ENCODE data around the gene INHBE. TPM values are rescaled to one million over a fixed set of nuclear protein-coding genes. Genes with fewer than 3 reads are reported as not detected.
"Not testable (repeated sequence)": the region's sequence is repeated elsewhere in the genome, so short reads cannot be mapped to it uniquely, and the experiment has no call there.

INHBE gene
- polyA plus RNA-seq, 10 donors = 0.83 to 4.6 (median 2.3) TPM

GRCh38 chr12:57438400-57438799, 16.7 kb upstream of the INHBE start:
- no peak for DNase-seq

DNA sequence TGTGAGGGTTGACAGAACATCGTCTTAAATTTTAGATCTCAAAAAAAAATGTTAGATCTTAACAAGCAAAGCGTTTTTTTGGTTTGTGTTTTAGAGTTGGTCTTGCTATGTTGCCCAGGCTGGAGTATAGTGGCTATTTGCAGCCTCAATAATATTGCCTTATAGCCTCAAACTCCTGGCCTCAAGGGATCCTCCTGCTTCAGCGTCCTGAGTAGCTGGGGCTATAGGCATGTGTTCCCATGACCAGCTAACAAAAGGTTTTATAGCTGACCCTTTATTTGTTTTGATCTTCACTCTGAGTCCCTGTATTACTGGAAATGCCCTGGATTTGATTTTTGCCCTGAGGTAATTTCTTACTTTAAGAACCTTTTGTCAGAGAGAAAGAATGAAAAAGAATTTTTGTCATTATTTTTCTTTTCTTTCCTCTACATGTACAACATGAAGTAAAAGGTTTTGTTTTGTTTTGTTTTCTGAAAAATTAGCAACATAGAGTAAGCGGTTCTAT, 15.3 kb upstream of the INHBE start:
- DNase-seq = no peak

DNA sequence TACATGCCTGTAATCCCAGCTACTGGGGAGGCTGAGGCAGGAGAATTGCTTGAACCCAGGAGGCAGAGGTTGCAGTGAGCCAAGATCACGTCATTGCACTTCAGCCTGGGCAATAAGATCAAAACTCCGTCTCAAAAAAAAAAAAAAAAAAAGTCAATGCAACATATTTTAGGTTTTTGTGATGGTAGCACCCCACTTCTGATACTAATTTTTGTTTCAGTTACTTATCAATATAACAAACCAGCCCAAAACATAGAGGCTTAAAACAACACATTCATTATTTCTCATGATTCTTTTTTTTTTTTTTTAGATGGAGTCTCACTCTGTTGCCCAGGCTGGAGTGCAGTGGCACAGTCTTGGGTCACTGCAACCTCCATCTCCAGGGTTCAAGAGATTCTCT, 13.7 kb upstream of the INHBE start:
- DNase-seq = not testable (repeated sequence)

- DNase-seq = no peak
These were observed 13.2 kb upstream of the INHBE start for GRCh38 chr12:57441846-57442427.

- not testable (repeated sequence) for DNase-seq
These were observed 10.8 kb upstream of the INHBE start for GRCh38 chr12:57444337-57444736.

- DNase-seq = no peak
These were observed 10.4 kb upstream of the INHBE start for GRCh38 chr12:57444744-57445143.

DNA sequence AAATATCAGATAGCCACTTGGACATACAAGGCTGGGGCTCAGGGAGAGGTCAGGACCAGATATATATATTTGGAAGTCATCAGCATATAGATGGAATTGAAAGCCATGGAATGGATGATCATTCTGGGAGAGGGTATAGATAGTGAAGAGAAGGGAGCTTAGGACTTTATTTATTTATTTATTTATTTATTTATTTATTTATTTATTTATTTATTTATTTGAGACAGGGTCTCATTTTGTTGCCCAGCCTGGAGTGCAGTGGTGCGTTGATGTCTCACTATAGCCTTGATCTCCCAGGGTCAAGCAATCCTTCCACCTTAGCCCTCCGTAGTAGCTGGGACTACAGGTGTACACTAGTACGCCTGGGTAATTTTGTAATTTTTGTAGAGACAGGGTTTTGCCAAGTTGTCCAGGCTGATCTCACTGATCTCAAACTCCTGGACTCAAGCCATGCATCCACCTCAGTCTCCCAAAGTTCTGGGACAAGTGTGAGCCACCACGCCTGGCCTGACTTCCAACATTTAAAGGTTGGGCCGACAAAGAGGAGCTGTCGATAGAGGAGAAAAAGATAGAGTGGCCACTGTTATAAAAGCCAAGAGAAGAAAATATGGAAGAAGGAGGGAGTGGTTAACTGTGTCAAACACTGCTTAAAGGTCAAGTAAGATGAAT, 8.7 kb upstream of the INHBE start:
- DNase-seq = no peak

- DNase-seq = no peak
These were observed 6.4 kb upstream of the INHBE start for GRCh38 chr12:57448669-57449068.

DNA sequence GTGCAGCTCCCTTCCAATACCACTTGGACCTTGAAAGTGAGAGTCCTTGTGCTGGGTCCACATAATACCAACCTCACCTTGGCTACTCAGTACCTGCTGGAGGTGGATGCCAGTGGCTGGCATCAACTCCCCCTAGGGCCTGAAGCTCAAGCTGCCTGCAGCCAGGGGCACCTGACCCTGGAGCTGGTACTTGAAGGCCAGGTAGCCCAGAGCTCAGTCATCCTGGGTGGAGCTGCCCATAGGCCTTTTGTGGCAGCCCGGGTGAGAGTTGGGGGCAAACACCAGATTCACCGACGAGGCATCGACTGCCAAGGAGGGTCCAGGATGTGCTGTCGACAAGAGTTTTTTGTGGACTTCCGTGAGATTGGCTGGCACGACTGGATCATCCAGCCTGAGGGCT, 5.7 kb upstream of the INHBE start:
- no peak for DNase-seq

- no peak for DNase-seq
These were observed 5.0 kb upstream of the INHBE start for GRCh38 chr12:57450057-57450456.

GRCh38 chr12:57451233-57451778, 3.8 kb upstream of the INHBE start:
- DNase-seq = no peak

DNA sequence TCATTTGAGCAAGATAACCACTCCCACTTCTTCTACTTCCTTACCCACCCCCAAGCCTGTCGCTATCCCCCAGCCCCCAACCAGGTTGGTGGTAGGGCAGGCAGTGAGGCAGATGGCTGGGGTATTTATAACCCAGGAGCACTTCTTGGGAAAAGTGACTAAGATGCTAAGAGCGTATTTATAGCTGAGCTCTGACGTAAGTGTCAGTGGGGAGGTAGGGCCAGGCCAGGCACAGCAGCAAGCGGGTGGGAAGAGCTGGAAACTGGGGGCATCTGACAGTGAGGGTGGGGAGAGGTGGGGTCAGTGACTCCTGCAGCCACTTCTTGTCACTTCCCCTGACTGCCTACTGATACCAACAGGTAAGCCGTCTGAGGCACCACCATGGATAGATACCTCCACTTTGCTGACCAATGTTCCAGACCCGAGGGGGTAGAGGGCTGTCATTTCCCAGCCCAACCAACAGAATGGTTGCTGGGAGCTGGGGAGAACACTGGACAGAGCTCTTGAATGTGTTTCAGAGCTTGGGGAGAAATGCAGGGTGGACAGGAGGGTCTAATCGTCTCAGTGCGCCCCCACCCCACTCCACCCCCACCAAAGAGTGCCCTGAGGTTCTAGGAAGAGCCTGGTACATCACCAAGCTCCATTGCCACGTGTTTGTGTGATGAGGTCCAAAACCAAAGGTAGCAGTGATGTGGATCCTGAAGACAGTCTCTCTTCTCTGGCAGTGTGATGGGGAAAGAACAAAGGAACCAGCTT, 2.7 kb upstream of the INHBE start:
- DNase-seq = peak; percentile 59 to 92 (median 69)

DNA sequence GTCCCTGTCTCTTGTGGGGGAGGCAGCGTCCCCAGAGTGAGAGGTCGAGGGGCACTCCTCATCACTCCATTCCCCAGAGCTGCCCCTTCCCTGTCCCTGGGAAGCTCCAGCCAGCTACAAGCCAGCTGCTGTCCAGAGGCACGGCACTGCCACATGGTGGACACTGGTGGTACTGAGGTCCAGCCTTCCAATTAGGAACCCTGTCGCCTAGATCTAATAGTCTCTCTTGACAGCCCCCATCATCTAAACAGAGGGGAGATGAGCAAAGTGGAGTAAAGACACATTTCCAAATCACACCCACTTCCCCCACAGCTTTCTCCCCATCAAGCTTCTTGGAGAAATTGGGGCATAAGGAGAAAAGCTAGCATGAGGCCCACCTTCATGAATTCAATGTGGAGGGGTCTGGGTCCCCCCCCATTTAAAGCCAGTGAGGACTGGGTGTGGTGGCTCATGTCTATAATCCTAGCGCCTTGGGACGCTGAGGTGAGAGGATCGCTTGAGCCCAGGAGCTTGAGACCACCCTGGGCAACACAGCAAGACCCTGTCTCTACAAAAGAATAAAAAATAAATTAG, 2.1 kb upstream of the INHBE start:
- peak; percentile 73 to 84 (median 77) for DNase-seq

- no peak for DNase-seq
These were observed 918 bp upstream of the INHBE start for GRCh38 chr12:57454213-57454565.

DNA sequence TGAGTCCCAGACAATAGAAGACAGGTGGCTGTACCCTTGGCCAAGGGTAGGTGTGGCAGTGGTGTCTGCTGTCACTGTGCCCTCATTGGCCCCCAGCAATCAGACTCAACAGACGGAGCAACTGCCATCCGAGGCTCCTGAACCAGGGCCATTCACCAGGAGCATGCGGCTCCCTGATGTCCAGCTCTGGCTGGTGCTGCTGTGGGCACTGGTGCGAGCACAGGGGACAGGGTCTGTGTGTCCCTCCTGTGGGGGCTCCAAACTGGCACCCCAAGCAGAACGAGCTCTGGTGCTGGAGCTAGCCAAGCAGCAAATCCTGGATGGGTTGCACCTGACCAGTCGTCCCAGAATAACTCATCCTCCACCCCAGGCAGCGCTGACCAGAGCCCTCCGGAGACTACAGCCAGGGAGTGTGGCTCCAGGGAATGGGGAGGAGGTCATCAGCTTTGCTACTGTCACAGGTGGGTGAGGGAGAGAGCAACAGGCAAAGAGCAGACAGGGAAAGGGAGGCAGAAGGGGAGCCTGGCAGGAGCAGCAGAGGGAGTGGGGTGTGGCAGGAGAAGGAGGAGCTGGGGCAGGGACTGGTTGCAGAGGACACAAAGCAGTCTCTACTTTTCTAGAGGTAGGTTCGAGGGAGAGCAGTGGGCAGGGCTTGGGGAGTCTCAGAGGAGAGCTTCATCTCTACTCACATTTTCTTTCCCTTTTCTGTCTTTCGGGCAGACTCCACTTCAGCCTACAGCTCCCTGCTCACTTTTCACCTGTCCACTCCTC, 452 bp downstream of the INHBE start:
- DNase-seq = no peak

GRCh38 chr12:57456145-57456700, 1.1 kb downstream of the INHBE start:
- DNase-seq = no peak

DNA sequence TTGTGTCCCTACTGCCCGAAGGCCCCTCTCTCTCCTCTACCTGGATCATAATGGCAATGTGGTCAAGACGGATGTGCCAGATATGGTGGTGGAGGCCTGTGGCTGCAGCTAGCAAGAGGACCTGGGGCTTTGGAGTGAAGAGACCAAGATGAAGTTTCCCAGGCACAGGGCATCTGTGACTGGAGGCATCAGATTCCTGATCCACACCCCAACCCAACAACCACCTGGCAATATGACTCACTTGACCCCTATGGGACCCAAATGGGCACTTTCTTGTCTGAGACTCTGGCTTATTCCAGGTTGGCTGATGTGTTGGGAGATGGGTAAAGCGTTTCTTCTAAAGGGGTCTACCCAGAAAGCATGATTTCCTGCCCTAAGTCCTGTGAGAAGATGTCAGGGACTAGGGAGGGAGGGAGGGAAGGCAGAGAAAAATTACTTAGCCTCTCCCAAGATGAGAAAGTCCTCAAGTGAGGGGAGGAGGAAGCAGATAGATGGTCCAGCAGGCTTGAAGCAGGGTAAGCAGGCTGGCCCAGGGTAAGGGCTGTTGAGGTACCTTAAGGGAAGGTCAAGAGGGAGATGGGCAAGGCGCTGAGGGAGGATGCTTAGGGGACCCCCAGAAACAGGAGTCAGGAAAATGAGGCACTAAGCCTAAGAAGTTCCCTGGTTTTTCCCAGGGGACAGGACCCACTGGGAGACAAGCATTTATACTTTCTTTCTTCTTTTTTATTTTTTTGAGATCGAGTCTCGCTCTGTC, 1.8 kb downstream of the INHBE start:
- DNase-seq = no peak

- no peak for DNase-seq
These were observed 3.6 kb downstream of the INHBE start for GRCh38 chr12:57458665-57459054.

DNA sequence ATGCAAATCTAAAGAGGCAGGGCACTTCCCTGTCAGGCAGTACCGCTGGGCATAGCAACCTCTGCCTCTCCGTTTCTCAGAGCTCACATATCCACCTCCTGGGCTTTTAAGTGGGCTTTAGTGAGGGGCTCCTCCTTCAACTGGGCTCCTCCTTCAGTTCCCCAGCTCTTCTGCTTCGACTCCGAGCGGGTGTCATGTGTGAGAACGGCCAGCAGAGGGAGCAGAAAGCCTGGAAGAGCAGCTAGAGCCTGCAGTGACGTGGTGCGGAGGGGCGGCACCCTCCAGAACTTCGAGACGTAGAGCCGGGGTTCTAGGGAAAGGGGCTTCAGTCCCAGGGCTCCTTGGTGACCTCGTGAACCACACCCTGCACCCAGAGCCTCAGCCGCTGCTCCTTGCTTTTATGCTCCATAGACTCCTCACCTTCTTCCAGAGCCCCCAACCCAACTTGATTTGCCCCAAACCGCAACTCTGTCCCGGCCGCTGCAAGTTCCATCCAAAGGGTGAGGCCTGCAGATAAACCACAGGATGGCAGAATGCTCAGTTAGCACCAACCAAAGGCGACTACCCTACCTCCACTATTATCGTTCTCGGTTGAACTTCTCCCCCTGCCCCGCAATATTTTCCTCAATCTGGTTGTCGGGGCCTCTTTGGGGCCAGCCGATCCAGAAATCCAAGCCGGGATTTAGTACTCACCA, 4.1 kb downstream of the INHBE start:
- peak; percentile 96 to 99 (median 97) for DNase-seq

Data from muscle of back (tissue), 11 donors.